Natural killer cell (primary cell): ENCODE measurements around the gene MRM3. TPM values are rescaled to one million over a fixed set of nuclear protein-coding genes. Genes with fewer than 3 reads are reported as not detected.

Experiments used
- ATAC-seq, 3 donors: fragments of 150-1000 bp in 2 of 3; fragments of 200-7000 bp in 1 of 3; cut with Tn5 transposase; 1 replicate in 1 of 3; 2 replicates in 2 of 3; pipeline ENCODE4 v1.10.0; 2021; ENCODE audit warnings: mild to moderate bottlenecking in 2 of 3, moderate library complexity in 2 of 3
- DNase-seq, 2 donors: peaks; one replicate each; pipeline versions ENCODE4 v3.0.0 to v3.0.0-alpha.2; 2013 to 2021; ENCODE audit warnings: mixed read lengths in 1 of 2
- H3K27ac ChIP-seq: one replicate; pipeline ENCODE4 v1.5.1; 2013; ENCODE audit warnings: mild to moderate bottlenecking, low read length
- H3K27me3 ChIP-seq: one replicate; pipeline ENCODE4 v1.6.1; 2013; ENCODE audit warnings: low read length; ENCODE audit not compliant: control insufficient read depth, insufficient read depth
- H3K36me3 ChIP-seq: one replicate; pipeline ENCODE4 v1.6.1; 2013; ENCODE audit warnings: low read length; ENCODE audit not compliant: control insufficient read depth, insufficient read depth
- H3K4me1 ChIP-seq: one replicate; pipeline ENCODE4 v1.6.1; 2013; ENCODE audit warnings: low read length; ENCODE audit not compliant: control insufficient read depth, insufficient read depth
- H3K4me3 ChIP-seq: one replicate; pipeline ENCODE4 v1.5.1; 2013; ENCODE audit warnings: low read length
- H3K9me3 ChIP-seq: one replicate; pipeline ENCODE4 v1.6.1; 2013; ENCODE audit warnings: low read length; ENCODE audit not compliant: control insufficient read depth, insufficient read depth
- H3K27ac Mint-ChIP-seq, 2 donors: one replicate each; pipeline ENCODE4 v1.8.0; 2022; ENCODE audit warnings: mild to moderate bottlenecking in 2 of 2, mixed read lengths in 2 of 2, moderate library complexity in 1 of 2
- H3K27me3 Mint-ChIP-seq, 2 donors: one replicate each; pipeline ENCODE4 v1.8.0; 2022; ENCODE audit warnings: low read depth in 2 of 2, mixed read lengths in 2 of 2
- H3K36me3 Mint-ChIP-seq: one replicate; pipeline ENCODE4 v1.8.0; 2022; ENCODE audit warnings: mixed read lengths
- H3K4me1 Mint-ChIP-seq, 2 donors: one replicate each; pipeline ENCODE4 v1.8.0; 2022; ENCODE audit warnings: mixed read lengths in 2 of 2
- H3K4me3 Mint-ChIP-seq: one replicate; pipeline ENCODE4 v1.8.0; 2022; ENCODE audit warnings: mild to moderate bottlenecking, moderate library complexity, mixed read lengths
- H3K9me3 Mint-ChIP-seq, 2 donors: one replicate each; pipeline ENCODE4 v1.8.0; 2022; ENCODE audit warnings: mixed read lengths in 2 of 2
- WGBS: methylation state at CpG from one replicate; pipeline ENCODE4 v1.1.7; 2013; ENCODE audit warnings: missing lambda C conversion rate; ENCODE audit not compliant: insufficient coverage; 5-methylcytosine and 5-hydroxymethylcytosine counted together
- intact Hi-C: fragments of 100-400 bp; cut with micrococcal nuclease; formaldehyde crosslinking; loops from one replicate; pipeline ENCODE4 v1.14.2; 2022
- total RNA-seq, 4 donors: library from RNA; stranded (reverse); fragments of 120-200 nt in 1 of 4; gene quantifications; one replicate each; pipeline versions ENCODE4 v1.2.3 to v1.2.4, GENCODE V29; 2013 to 2022
- TF ChIP-seq, protein P1 (sequence below): fragments of 200-600 bp; IDR thresholded peaks from one replicate; pipeline ENCODE4 v1.8.0; 2022; ENCODE audit warnings: antibody characterized with exemption

Gene MRM3
- total RNA-seq, 3 donors from 2014 or later (not counting 1 experiment from before 2014, with no cell fraction given), result 24.3 to 32.2 (median 31.9) TPM

DNA sequence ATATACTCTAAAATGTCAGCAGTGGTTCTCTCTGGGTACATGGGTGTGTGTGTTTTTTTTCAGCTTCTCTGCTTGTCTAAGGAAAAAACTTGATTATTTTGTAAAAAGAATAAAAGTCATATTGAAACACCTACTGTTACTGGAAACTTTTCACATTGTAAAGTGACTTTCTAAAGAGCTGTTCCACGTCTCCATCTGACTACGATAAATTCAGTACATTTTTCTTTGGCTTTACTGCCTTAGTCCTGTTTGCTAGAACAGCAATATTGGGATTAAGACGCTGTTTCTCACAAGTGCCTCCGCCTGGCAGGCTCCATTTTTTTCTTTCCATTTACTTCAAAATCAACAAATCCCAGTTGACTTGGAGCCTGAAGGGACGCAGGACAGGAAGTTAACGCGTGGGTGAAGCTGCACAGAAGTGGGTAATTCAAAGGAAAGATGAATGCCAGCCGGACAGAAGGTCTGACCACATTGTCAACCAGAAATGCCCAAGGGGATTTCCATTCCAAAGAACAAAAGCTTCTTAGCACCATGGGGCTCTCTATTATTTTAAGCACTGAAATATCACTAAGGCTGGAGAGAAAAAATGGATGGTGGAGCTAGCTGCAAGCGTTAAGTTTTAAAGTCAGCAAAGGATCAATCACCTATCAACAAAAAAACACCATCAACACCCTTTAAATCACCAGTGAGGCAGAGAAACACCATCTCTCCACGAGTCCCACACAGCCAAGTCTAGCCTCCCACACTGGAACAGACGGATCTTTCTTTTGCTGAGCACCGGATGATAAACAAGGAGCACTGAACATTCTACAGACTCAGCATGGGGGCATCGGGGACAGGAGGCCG lies 8.5 kb upstream of the MRM3 start:
- H3K4me3 Mint-ChIP-seq, result no peak overlapping the region
- peaks cover 26% of the 10 kb centered on the region for H3K36me3 Mint-ChIP-seq
- TF ChIP-seq, protein P1, sequence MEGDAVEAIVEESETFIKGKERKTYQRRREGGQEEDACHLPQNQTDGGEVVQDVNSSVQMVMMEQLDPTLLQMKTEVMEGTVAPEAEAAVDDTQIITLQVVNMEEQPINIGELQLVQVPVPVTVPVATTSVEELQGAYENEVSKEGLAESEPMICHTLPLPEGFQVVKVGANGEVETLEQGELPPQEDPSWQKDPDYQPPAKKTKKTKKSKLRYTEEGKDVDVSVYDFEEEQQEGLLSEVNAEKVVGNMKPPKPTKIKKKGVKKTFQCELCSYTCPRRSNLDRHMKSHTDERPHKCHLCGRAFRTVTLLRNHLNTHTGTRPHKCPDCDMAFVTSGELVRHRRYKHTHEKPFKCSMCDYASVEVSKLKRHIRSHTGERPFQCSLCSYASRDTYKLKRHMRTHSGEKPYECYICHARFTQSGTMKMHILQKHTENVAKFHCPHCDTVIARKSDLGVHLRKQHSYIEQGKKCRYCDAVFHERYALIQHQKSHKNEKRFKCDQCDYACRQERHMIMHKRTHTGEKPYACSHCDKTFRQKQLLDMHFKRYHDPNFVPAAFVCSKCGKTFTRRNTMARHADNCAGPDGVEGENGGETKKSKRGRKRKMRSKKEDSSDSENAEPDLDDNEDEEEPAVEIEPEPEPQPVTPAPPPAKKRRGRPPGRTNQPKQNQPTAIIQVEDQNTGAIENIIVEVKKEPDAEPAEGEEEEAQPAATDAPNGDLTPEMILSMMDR, result no peak
- H3K27me3 Mint-ChIP-seq, result no peaks in the 10 kb centered on the region
- peaks cover 0 to 7% of the 10 kb centered on the region in 2 donors for H3K4me1 Mint-ChIP-seq
- intact Hi-C loops, result no loop called here
- Histone ChIP-seq H3K27me3 (no peaks in the 10 kb centered on the region), H3K4me1 (no peaks in the 10 kb centered on the region), H3K9me3 (no peaks in the 10 kb centered on the region), H3K4me3 (no peak overlapping the region), H3K36me3 (peaks cover 80% of the 10 kb centered on the region), H3K27ac (no peak overlapping the region)
- DNase-seq (no peak), ATAC-seq (no peak)
- peak overlapping the region in 1 of 2 donors; percentile 46 for H3K27ac Mint-ChIP-seq
- WGBS, result 61% methylated on average over 14 of the region's 14 CpGs
- no peaks in the 10 kb centered on the region for H3K9me3 Mint-ChIP-seq

DNA sequence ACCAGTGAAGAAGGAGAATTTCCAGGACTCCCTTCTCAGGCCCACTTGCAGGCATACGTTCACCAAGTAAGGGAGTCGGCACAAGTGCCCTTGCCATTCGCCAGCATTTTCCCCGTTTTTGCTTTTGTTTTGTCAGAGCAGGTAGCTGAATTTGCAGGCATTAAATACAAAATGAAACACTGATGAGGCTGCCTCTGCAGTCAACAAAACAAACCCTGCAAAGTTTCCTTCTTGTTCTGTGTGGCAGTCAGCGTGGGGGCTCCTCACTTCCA lies 7.9 kb upstream of the MRM3 start:
- no peaks in the 10 kb centered on the region for H3K27me3 ChIP-seq
- intact Hi-C loops, result no loop called here
- ATAC-seq (no peak), DNase-seq (no peak)
- H3K36me3 ChIP-seq, result peaks cover 79% of the 10 kb centered on the region
- no peaks in the 10 kb centered on the region for H3K4me1 ChIP-seq
- H3K36me3 Mint-ChIP-seq, result peaks cover 26% of the 10 kb centered on the region
- peaks cover 0 to 7% of the 10 kb centered on the region in 2 donors for H3K4me1 Mint-ChIP-seq
- no peaks in the 10 kb centered on the region for H3K9me3 ChIP-seq
- 96% methylated on average over 5 of the region's 5 CpGs for WGBS
- no peak overlapping the region for H3K4me3 ChIP-seq
- H3K27ac Mint-ChIP-seq, result no peak overlapping the region
- no peak overlapping the region for H3K4me3 Mint-ChIP-seq
- no peak overlapping the region for H3K27ac ChIP-seq
- H3K27me3 Mint-ChIP-seq, result no peaks in the 10 kb centered on the region
- TF ChIP-seq, protein P1, result no peak
- no peaks in the 10 kb centered on the region for H3K9me3 Mint-ChIP-seq

DNA sequence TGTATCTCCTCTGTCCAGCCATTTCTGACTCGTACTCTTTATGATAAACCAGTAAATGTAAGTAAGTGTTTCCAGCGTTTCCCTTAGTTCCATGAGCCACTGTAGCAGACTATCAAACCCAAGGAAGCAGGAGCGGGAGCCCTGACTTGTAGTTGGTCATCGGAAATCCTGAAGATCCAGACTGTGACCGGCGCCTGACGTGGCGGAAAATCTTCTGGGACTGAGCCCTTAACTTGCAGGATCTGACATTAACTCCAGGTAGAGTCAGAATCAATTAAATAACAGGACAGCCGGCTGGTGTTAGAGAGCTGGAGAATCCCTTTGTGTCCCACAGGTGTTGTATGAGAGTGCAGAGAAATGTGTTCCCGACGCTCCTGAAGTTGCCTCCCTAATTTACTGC lies 4.1 kb upstream of the MRM3 start:
- H3K36me3 ChIP-seq, result peaks cover 52% of the 10 kb centered on the region

More for the DNA sequence above, 4.1 kb upstream of the MRM3 start:
- TF ChIP-seq, protein P1, result no peak
- Histone ChIP-seq H3K27me3 (no peaks in the 10 kb centered on the region), H3K4me3 (no peak overlapping the region), H3K9me3 (no peaks in the 10 kb centered on the region), H3K4me1 (peaks cover 16% of the 10 kb centered on the region), H3K27ac (no peak overlapping the region)
- Mint-ChIP-seq H3K27ac (no peak overlapping the region), H3K36me3 (peaks cover 14% of the 10 kb centered on the region), H3K4me1 (peaks cover 22 to 29% of the 10 kb centered on the region in 2 donors), H3K27me3 (no peaks in the 10 kb centered on the region), H3K9me3 (no peaks in the 10 kb centered on the region), H3K4me3 (no peak overlapping the region)
- intact Hi-C loops, result no loop called here
- DNase-seq, result no peak
- WGBS, result 97% methylated on average over 11 of the region's 11 CpGs
- ATAC-seq, result no peak
